HTR-8/SVneo (cell line): ENCODE results near the gene NID1.
"Not testable (repeated sequence)": the region's sequence is repeated elsewhere in the genome, so short reads cannot be mapped to it uniquely, and the experiment has no call there.

Source experiments
- DNase-seq: peaks from one replicate; pipeline ENCODE4 v3.0.0; 2011; ENCODE audit warnings: low spot score, mixed read lengths; ENCODE audit not compliant: insufficient read length
- FAIRE-seq: peaks from 2 replicates; lab custom pipeline; 2011; peaks lifted over from hg19 to GRCh38; lab: Jason Lieb, UNC

Gene NID1

GRCh38 chr1:236096660-236097482 lies 32.0 kb upstream of the NID1 start:
- peak; percentile 99 for FAIRE-seq

GRCh38 chr1:236095705-236096520 lies 31.0 kb upstream of the NID1 start:
- FAIRE-seq = no peak

More at GRCh38 chr1:236096660-236097482, 32.0 kb upstream of the NID1 start:
- DNase-seq = not testable (repeated sequence)

GRCh38 chr1:236092899-236093298 lies 28.0 kb upstream of the NID1 start:
- FAIRE-seq (no peak), DNase-seq (no peak)

More at GRCh38 chr1:236095705-236096520, 31.0 kb upstream of the NID1 start:
- DNase-seq = no peak

DNA sequence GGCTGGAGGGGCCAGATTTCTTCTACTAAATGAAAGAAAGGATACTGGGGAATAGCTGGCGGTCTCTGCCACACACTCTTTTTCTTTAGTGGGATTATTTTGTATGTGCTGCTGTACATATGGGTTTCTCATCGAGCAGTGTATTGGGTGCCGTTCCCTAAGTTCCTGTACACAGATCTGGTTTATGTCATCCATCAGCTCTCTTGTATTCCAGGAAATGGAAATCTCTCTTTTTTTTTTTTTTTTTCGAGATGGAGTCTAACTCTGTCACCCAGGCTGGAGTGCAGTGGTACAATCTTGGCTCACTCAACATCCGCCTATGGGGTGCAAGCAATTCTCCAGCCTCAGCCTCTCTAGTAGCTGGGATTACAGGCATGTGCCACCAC lies 27.0 kb upstream of the NID1 start:
- FAIRE-seq (no peak), DNase-seq (no peak)

GRCh38 chr1:236090741-236091147 lies 25.9 kb upstream of the NID1 start:
- DNase-seq (no peak), FAIRE-seq (no peak)

- FAIRE-seq (no peak), DNase-seq (no peak)
Measured at GRCh38 chr1:236089046-236089773, 24.3 kb upstream of the NID1 start.

GRCh38 chr1:236086537-236086936 lies 21.6 kb upstream of the NID1 start:
- no peak for DNase-seq
- FAIRE-seq = no peak

- peak; percentile 94 for FAIRE-seq
- DNase-seq = no peak
Measured at GRCh38 chr1:236085545-236086159, 20.8 kb upstream of the NID1 start.

- DNase-seq (no peak), FAIRE-seq (no peak)
Measured at GRCh38 chr1:236084386-236084730, 19.5 kb upstream of the NID1 start.

DNA sequence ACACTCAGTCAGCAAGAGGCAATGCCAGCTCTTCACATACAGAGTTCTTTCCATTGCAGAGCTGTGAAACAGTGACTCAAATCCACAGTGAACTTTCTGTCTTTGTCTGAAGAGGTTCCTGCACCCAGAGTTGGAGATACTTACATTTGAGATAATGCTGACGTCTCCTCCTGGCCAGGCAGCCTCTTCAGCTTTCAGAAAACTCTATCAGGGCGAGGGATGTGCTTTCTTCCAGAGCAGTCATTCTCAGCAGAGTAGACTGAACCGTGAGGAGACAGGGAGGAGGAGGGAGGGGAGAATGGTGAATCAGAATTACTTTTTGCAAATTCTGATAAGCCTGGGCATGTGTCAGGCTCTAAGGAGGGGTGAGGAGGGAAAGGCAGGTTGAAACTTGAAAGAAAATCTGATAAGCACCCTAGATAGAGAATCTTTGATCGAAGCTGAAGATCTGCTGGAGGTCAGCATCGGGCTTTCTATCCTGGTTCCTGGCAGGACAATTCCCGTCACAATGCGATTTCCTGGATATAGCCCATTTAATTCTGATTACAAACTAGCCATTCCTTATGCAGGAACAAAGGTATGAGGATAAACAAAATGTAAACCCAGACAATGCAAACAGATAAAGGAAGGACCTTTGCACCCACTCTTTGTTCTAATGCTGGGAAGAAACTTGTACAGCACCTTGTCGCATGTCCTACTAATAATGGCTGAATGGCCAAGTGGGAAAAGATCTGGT lies 18.9 kb upstream of the NID1 start:
- no peak for FAIRE-seq

DNA sequence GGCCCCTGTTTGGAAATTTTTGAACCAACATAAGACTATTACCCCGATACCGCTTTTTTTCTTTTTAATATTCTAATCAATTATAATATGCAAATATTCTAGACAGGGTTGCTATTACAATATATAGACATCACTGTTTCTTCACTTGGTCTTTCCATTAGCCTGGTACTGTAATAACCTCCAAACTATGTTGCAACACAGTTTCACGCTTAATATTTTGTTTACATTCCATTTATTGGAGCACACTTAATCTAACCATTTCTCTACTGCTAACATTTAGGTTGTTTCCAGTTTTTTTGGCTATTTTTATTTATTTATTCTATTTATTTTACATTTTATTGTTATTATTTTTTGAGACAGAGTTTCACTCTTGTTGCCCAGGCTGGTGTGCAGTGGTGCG lies 17.6 kb upstream of the NID1 start:
- DNase-seq (no peak), FAIRE-seq (no peak)

More for the DNA sequence above, 18.9 kb upstream of the NID1 start:
- DNase-seq = no peak

DNA sequence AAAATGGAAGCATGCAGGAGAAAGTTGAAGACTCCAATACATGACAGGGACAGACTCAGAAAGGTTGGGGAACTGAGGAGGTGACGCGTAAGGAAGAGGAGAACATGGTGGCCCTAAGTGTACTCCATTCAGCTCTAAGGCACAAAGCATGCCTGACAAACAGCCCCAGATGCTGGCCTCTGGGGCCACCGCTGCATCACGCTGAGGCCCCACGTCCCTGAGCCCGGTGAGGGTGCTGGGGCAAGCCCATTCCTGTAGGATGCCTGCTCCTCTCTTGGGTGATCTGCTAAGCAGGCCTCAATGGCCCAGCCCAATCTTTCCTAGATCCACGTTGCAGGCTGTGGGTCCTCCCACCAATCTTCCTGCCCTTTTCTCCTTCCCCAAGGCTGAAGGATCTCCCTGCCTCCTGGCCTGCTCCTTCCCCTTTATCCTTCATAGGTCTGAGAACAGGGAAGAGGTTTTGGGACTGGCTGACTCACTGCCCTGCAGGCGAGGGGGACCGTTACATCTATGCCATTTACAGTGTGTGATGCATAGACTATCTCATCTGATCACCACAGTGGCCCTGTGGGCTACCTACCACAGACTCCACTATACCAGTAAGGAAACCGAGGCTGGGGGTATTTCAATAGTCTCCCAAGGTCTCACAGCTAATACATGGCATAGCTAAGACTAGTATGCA lies 16.8 kb upstream of the NID1 start:
- no peak for FAIRE-seq
- DNase-seq = no peak

GRCh38 chr1:236079703-236080102 lies 14.8 kb upstream of the NID1 start:
- DNase-seq (no peak), FAIRE-seq (no peak)

GRCh38 chr1:236078993-236079392 lies 14.1 kb upstream of the NID1 start:
- DNase-seq = no peak
- no peak for FAIRE-seq

GRCh38 chr1:236078077-236078476 lies 13.2 kb upstream of the NID1 start:
- FAIRE-seq, DNase-seq: not testable (repeated sequence)

DNA sequence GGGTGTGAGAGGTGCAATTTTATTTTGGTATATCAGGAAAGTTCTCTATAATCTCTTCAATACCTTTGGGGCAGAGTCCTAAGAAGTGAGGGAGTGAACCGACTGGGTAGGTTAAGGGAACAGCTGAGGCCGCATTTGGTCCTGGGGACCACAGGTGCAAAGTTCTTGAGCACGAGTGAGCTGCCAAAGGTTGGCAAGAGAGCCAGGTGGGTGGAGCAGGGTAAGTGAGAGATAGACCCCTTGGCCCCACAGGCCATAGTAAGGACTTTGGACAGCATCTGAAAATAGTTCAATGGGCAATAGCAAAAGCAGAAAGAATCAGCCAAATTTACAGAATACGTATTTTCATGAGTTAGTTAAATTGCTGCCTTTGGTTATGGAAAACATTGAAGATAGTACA lies 11.0 kb upstream of the NID1 start:
- no peak for FAIRE-seq
- no peak for DNase-seq

DNA sequence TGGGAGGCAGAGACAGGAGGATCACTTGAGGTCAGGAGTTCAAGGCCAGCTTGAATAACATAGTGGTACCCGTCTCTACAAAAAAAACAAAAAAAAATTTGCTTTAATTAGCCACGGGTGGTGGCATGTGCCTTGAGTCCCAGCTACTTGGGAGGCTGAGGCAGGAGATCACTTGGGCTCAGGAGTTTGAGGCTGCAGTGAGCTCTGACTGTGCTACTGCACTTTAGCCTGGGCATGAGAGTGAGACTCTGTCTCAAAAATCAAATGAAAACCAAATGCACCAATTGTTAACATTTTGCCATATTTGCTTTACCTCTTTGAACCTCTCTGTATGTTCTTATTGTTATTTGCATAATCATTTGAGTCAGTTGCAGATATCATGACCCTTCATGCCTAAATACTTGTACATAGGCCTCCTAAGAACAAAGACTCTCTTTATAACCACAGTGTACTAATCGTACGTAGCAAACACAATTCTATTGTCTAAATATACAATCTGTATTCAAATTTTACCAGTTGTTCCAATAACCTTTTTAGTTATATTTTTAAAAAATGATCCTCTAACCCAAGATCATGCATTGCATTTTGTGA lies 8.5 kb upstream of the NID1 start:
- FAIRE-seq = no peak
- DNase-seq = no peak

- no peak for FAIRE-seq
- DNase-seq = no peak
Measured at GRCh38 chr1:236072001-236072400, 7.1 kb upstream of the NID1 start.

- DNase-seq (no peak), FAIRE-seq (no peak)
Measured at GRCh38 chr1:236070753-236071152, 5.9 kb upstream of the NID1 start.
